ENCODE measurements around the gene PRKG1.

PRKG1 gene

DNA sequence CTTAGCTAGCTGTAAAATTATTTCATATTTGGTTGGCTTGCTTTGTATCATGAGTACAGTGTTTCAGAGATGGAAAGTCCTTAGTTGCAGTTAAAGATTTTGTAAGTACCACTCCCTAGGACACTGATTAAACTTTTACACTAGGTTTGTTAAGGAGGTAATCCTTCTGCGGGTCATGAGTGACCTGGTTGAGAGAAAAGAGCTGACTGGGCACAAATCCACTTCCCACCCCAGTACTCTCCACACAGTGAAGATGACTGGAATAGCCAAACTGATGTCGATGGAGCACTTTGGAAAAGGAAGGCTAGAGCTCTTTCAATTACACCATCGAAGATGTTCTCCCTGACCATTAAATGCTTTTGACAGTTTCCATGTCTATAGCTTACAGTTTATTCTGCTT, 433.2 kb downstream of the PRKG1 start:
- ATAC-seq (ENCODE audit: insufficient read depth, low read depth) (no peak), DNase-seq (no peak)
- Histone ChIP-seq H3K27ac (ENCODE audit: low read length) (no peak overlapping the region), H3K79me2 (ENCODE audit: insufficient read depth, low read length) (no peaks in the 10 kb centered on the region), H2AFZ (ENCODE audit: low read depth, low read length) (no peak overlapping the region), H3K27me3 (ENCODE audit: insufficient read depth, low read length, poor library complexity) (no peaks in the 10 kb centered on the region), H3K4me1 (ENCODE audit: insufficient read depth, low read length) (no peaks in the 10 kb centered on the region), H3K9ac (ENCODE audit: low read depth, low read length) (no peak overlapping the region), H3K4me3 (ENCODE audit: low read depth in 1 of 2, low read length in 2 of 2) (no peak overlapping the region), H3K4me2 (ENCODE audit: insufficient read depth, low read length) (no peak overlapping the region), H3K36me3 (ENCODE audit: insufficient read depth, low read length) (no peaks in the 10 kb centered on the region), H3K9me3 (ENCODE audit: insufficient read depth, low read length, severe bottlenecking) (no peaks in the 10 kb centered on the region), H4K20me1 (ENCODE audit: insufficient read depth, low read length) (no peaks in the 10 kb centered on the region)
- TF ChIP-seq EZH2 (IDR thresholded peaks at IDR 0.05; ENCODE audit: borderline replicate concordance, low read depth, low read length, severe bottlenecking): no peak
- TF ChIP-seq, protein P1, sequence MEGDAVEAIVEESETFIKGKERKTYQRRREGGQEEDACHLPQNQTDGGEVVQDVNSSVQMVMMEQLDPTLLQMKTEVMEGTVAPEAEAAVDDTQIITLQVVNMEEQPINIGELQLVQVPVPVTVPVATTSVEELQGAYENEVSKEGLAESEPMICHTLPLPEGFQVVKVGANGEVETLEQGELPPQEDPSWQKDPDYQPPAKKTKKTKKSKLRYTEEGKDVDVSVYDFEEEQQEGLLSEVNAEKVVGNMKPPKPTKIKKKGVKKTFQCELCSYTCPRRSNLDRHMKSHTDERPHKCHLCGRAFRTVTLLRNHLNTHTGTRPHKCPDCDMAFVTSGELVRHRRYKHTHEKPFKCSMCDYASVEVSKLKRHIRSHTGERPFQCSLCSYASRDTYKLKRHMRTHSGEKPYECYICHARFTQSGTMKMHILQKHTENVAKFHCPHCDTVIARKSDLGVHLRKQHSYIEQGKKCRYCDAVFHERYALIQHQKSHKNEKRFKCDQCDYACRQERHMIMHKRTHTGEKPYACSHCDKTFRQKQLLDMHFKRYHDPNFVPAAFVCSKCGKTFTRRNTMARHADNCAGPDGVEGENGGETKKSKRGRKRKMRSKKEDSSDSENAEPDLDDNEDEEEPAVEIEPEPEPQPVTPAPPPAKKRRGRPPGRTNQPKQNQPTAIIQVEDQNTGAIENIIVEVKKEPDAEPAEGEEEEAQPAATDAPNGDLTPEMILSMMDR (IDR thresholded peaks at IDR 0.05; ENCODE audit: borderline replicate concordance, extremely low read depth, low read length, poor library complexity, severe bottlenecking): no peak

GRCh38 chr10:51508156-51508555, 433.9 kb downstream of the PRKG1 start:
- ATAC-seq (ENCODE audit: insufficient read depth, low read depth) (no peak), DNase-seq (no peak)
- Histone ChIP-seq H3K4me3 (ENCODE audit: low read depth in 1 of 2, low read length in 2 of 2) (no peak overlapping the region), H3K36me3 (ENCODE audit: insufficient read depth, low read length) (no peaks in the 10 kb centered on the region), H3K4me2 (ENCODE audit: insufficient read depth, low read length) (no peak overlapping the region), H4K20me1 (ENCODE audit: insufficient read depth, low read length) (no peaks in the 10 kb centered on the region), H3K9me3 (ENCODE audit: insufficient read depth, low read length, severe bottlenecking) (no peaks in the 10 kb centered on the region), H3K79me2 (ENCODE audit: insufficient read depth, low read length) (no peaks in the 10 kb centered on the region), H3K9ac (ENCODE audit: low read depth, low read length) (no peak overlapping the region), H2AFZ (ENCODE audit: low read depth, low read length) (no peak overlapping the region), H3K27me3 (ENCODE audit: insufficient read depth, low read length, poor library complexity) (no peaks in the 10 kb centered on the region), H3K4me1 (ENCODE audit: insufficient read depth, low read length) (no peaks in the 10 kb centered on the region), H3K27ac (ENCODE audit: low read length) (no peak overlapping the region)
- no peak for TF ChIP-seq EZH2 (IDR thresholded peaks at IDR 0.05; ENCODE audit: borderline replicate concordance, low read depth, low read length, severe bottlenecking)
- TF ChIP-seq, protein P1 (IDR thresholded peaks at IDR 0.05; ENCODE audit: borderline replicate concordance, extremely low read depth, low read length, poor library complexity, severe bottlenecking): no peak

DNA sequence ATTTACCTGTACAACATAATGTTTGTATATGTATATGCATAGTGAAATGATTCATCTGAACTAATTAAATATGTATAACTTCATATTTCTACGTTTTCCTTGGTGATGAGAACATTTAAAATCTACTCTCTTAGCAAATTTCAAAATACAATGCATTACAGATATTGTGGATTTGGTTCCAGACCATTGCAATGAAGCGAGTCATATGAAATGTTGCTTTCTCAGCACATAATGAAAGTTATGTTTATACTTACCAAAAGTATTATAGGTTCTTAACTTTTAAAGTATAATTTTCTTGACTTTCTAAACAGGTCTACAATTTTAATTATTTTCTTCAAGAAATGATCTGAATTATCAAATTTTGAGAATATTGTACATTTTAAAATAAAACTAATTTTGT, 435.9 kb downstream of the PRKG1 start:
- ATAC-seq (ENCODE audit: insufficient read depth, low read depth): no peak
- no peaks in the 10 kb centered on the region for H3K36me3 ChIP-seq (ENCODE audit: insufficient read depth, low read length)
- DNase-seq: no peak
- H3K9me3 ChIP-seq (ENCODE audit: insufficient read depth, low read length, severe bottlenecking): no peaks in the 10 kb centered on the region
- H3K27ac ChIP-seq (ENCODE audit: low read length): no peak overlapping the region
- H3K4me3 ChIP-seq (ENCODE audit: low read depth in 1 of 2, low read length in 2 of 2): no peak overlapping the region
- no peaks in the 10 kb centered on the region for H3K79me2 ChIP-seq (ENCODE audit: insufficient read depth, low read length)
- no peaks in the 10 kb centered on the region for H3K4me1 ChIP-seq (ENCODE audit: insufficient read depth, low read length)
- H3K27me3 ChIP-seq (ENCODE audit: insufficient read depth, low read length, poor library complexity): no peaks in the 10 kb centered on the region
- no peak overlapping the region for H3K9ac ChIP-seq (ENCODE audit: low read depth, low read length)
- no peaks in the 10 kb centered on the region for H4K20me1 ChIP-seq (ENCODE audit: insufficient read depth, low read length)
- no peak overlapping the region for H2AFZ ChIP-seq (ENCODE audit: low read depth, low read length)
- TF ChIP-seq EZH2 (IDR thresholded peaks at IDR 0.05; ENCODE audit: borderline replicate concordance, low read depth, low read length, severe bottlenecking): no peak
- TF ChIP-seq, protein P1 (IDR thresholded peaks at IDR 0.05; ENCODE audit: borderline replicate concordance, extremely low read depth, low read length, poor library complexity, severe bottlenecking): no peak
- no peak overlapping the region for H3K4me2 ChIP-seq (ENCODE audit: insufficient read depth, low read length)

DNA sequence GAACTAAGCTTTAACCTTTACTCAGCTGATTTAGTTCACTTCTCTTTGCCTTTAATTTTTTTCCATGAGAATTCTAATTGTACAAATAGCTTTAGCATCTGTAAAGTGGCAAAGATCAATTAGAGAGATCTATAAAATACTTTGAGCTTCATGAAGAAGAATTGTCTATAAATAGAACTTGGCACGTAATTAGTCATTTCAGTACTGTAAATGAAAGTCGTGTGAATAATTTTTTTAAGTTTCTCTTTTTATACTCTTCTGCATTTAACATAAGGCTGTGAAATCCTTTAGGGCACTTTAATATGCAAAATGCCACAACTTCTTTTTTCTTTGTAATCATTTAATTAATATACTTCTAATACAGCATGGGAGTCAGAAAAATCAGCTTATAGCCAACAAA, 447.3 kb downstream of the PRKG1 start:
- Histone ChIP-seq H3K9ac (ENCODE audit: low read depth, low read length) (no peak overlapping the region), H2AFZ (ENCODE audit: low read depth, low read length) (no peak overlapping the region), H3K79me2 (ENCODE audit: insufficient read depth, low read length) (no peaks in the 10 kb centered on the region), H4K20me1 (ENCODE audit: insufficient read depth, low read length) (no peaks in the 10 kb centered on the region), H3K27ac (ENCODE audit: low read length) (no peak overlapping the region), H3K4me2 (ENCODE audit: insufficient read depth, low read length) (no peak overlapping the region), H3K4me1 (ENCODE audit: insufficient read depth, low read length) (no peaks in the 10 kb centered on the region), H3K9me3 (ENCODE audit: insufficient read depth, low read length, severe bottlenecking) (no peaks in the 10 kb centered on the region), H3K36me3 (ENCODE audit: insufficient read depth, low read length) (no peaks in the 10 kb centered on the region), H3K27me3 (ENCODE audit: insufficient read depth, low read length, poor library complexity) (no peaks in the 10 kb centered on the region), H3K4me3 (ENCODE audit: low read depth in 1 of 2, low read length in 2 of 2) (no peak overlapping the region)
- no peak for TF ChIP-seq EZH2 (IDR thresholded peaks at IDR 0.05; ENCODE audit: borderline replicate concordance, low read depth, low read length, severe bottlenecking)
- TF ChIP-seq, protein P1 (IDR thresholded peaks at IDR 0.05; ENCODE audit: borderline replicate concordance, extremely low read depth, low read length, poor library complexity, severe bottlenecking): no peak
- ATAC-seq (ENCODE audit: insufficient read depth, low read depth) (no peak), DNase-seq (no peak)
